22Rv1 (cell line): ENCODE measurements around the gene ZNF792.

Experiments used
- CTCF ChIP-seq: fragments of 450-650 bp; IDR thresholded peaks from 2 replicates; pipeline ENCODE4 v1.5.1; 2017; ENCODE audit warnings: mild to moderate bottlenecking
- ZFX ChIP-seq: fragments of 450-650 bp; IDR thresholded peaks from 2 replicates; pipeline ENCODE4 v1.6.1; 2017; ENCODE audit warnings: antibody characterized with exemption, borderline replicate concordance

- TF ChIP-seq CTCF (no peak), ZFX (no peak)
Measured at GRCh38 chr19:34957830-34958751, 5.9 kb downstream of the ZNF792 start.
